Occipital lobe (tissue), 2 donors: ENCODE results near the gene EPHB4. TPM values are rescaled to one million over a fixed set of nuclear protein-coding genes. Genes with fewer than 3 reads are reported as not detected.

Experiments
- DNase-seq: peaks from one replicate; lab custom pipeline; 2025; lab: John Stamatoyannopoulos, UW
- total RNA-seq: library from RNA; depleted of rRNA; stranded (reverse); fragments of >200 nt; gene quantifications from one replicate; pipeline ENCODE4 v1.2.3, GENCODE V29; 2014

EPHB4 gene
- total RNA-seq, 1 donor from 2014 or later = 8.4 TPM

DNA sequence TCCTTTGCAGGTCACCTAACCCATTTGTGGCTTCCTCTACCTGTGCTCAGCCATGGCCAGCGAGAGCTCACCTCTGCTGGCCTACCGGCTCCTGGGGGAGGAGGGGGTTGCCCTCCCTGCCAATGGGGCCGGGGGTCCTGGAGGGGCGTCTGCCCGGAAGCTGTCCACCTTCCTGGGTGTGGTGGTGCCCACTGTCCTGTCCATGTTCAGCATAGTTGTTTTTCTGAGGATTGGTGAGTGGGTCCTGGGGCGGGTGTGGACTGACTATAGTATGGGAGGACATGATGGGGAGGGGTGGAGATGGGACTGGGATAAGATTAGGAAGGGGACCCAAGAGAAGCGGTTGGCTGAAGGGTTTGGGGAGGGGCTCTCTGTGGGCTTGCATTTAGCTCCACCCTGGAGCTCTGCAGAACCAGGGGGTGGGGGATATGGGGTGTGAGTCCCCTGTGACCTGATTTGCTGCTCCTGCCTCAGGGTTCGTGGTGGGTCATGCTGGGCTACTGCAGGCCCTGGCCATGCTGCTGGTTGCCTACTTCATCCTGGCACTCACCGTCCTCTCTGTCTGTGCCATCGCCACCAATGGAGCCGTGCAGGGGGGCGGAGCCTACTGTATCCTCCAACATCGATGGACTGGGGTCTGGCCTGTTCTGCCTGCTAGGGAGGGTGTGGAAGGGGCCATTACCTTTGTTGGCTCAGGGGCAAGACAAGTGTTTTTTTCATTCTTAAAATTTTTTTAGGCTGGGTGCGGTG, 27.0 kb upstream of the EPHB4 start:
- no peak for DNase-seq

DNA sequence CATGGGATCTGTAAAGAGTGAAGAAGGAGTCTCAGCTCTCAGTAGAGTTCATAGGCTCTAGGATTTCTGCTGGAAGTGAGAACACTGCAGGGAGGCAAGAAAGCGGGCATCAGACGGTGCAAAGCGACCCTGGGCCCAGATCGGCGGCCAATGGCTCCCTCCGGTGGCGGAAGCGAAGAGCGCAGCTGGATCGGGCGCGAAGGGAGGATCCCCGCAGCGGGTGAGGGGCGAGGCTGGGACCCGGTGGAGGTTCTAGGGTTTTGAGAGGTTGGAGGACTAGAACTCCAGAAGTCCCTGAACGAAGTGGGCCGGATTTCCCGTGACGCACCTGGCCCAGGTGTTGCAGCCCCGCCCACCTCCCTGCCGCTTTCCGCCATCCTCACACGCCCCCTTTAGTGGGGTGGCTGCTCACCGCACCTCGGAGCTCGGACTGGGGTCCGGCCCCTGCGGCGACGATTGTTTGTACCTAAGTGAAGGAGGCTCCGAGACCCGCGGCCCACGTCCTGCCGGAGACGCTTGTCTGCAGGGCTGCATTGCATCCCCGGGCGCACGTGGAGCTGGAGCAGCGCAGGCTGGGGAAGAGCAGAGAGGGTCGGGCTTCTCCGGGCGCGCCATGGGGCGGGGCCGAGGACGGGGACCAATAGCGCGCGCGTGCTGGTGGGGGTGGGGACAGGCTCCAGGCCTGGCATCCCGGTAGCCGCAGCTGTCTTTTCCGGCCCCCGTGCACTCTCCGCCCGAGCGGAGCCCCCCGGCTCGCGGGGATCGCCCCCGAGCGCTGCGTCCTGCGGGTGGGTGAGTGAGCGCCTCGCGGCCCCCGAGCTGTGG, 24.9 kb upstream of the EPHB4 start, which contains the start of gene SLC12A9:
Gene SLC12A9, plus strand, starts transcription at position 666 of the 825 bp plus-strand sequence. CDS start 1,485 bp downstream, outside the sequence.
- DNase-seq = peak; percentile 89

DNA sequence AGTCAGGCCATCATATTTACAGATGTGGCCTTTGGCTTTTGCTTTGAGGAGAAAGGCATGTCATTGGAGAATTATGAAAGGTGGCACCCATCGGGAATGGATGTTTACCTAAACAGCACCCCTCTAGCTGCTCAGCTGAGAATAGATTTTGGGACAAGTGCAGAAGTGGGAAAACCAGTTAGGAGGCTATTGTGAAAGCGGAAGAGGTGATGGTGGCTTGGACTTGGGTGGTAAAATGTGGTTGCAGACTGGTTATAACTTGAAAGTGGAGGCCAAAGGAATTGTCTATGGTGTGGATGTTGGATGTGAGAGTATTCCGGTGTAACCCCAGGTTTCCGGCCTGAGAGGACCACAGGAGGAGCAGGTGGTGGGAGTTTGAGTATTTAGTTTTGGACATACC, 20.0 kb upstream of the EPHB4 start:
- no peak for DNase-seq

DNA sequence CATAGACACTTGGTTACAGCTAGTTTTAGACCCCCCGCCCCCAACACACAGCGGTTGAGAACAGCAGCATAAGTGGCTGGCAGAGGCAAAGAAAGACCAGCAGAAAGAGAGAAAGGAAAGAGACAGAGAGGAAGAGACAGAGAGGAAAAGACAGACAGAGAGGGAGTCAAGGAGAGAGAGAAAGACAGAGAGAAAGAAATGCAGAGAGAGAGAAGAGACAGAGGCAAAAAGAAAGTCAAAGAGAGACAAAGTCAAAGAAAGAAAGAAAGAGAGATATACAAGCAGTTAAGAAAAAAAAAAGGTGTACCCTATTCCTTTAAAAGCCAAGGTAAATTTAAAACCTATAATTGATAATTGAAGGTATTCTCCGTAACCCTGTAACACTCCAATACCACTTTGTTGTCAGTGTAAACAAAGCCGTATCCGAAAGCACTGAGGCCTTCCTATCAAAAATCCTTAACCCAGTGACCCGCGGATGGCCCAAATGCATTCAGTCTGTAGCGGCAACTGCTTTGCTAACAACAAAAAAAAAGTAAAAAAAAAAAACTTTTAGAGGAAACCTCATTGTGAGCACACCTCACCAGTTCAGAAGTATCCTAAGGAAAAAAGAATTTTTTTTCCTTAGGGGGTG, 13.3 kb upstream of the EPHB4 start:
- no peak for DNase-seq

DNA sequence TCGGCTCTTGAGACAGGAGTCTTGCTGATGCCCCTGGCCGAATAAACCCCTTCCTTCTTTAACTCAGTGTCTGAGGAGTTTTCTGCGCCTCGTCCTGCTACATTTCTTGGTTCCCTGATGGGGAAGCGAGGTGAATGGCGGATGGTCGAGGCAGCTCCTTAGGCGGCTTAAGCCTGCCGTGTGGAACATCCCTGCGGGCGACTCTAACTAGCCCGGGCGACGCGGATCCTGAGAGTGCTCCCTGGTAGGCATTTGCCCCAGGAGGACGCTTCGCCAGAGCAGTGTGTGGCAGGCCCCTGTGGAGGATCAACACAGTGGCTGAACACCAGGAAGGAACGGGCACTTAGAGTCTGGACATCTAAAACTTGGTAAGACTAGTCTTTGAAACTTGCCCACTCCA, 12.0 kb upstream of the EPHB4 start:
- DNase-seq = no peak

DNA sequence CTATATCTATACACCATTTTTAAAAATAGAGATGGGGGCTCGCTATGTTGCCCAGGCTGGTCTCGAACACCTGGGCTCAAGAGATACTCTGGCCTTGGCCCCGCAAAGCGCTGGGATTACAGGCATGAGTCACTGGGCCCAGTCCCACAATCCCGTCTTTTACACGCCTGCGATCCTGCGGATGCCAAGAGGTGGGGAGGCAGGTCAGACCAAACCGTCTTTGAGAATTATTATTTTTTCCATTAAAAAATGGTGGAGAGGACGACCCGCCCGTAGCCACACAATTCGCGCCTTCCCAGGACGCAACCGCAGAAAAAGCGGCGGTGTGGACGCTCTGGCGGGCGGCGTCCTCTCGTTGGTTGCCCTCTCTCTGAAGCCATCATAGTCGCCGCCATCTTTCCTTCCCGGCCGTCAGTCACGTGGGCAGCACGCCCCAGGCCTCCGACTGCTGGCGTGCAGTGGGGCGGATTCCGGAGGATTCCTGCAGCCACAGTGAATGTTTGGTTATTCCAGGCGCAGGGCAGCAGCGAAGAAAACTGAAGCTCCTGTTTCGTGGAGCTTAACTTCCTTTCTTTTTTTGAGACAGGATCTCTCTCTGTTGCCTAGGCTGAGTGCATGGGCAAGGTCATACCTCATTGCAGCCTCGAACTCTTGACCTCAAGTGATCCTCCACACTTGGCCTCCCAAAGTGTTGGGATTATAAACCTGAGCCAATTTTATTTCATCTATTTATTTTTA, 9.9 kb upstream of the EPHB4 start:
- peak; percentile 79 for DNase-seq

DNA sequence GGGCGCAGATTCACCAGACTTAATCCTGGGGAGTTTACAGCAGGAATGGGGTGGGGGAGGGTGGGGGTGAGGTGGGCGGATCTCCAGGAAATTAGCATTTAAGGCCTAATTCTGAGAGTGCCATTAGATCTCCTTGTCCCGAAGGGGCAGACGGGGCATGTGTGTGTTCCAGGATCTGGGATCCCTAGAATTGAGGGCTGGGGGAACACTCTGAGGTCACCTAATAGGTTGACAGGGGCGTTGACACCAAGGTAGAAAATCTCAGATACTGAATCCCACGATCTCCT, 9.4 kb upstream of the EPHB4 start:
- DNase-seq = no peak

DNA sequence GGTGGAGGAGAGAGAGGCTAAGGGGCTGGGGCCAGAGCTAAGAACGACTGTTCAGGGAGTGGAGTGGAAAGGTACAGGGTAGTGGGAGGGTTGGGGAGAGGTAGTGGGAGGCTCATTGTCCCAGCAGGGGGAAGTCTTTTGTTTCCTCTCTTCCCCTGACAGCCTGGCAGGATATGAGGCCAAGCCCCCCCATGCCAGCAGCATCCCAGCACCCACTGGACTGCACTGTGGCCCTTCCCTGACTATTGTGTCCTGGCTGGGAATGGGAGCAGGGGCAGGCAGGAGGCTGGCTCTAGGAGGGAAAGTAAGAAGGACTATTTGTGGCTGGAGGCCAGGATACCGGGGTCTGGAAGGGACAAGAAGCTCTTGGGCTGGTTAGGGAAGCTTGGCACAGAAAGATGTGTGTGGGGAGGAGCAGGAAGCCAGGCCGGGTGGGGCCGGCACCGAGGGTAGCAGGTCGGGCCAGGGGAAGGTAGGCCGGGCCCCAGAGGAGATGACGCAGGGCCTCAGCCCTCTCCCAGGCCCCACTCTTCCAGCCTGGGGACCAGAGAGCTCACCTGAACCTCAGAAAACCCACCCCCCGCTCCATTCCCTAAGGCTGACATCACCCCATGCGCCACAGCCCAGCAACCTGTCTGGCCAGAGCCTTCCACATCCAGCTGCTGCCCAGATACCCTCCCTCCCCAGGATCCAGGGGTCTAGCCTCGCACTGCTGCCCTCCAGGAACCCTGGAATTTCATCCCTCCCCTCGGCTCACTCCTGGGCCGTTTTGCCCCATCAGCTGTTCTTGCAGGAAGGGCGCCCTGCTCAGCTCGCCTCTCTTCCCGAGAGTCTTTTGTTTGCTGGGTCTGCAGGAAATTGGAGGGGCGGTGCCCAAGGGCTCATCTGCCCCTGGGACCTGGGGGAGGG, 8.8 kb upstream of the EPHB4 start:
- DNase-seq = no peak

DNA sequence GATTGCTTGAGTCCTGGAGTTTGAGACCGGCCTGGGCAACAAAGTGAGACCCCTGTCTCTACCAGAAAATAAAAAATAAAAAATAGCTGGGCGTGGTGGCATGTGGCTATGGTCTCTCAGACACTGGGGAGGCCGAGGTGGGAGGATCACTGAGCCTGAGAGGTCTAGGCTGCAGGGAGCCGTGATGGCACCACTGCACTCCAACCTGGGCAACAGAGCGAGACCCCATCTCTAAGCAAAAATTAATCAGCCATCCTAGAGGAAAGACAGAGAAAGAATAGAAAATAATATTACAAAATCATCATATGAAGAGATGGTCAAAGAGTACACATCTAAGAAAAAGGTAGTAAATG, 4.9 kb upstream of the EPHB4 start:
- no peak for DNase-seq

DNA sequence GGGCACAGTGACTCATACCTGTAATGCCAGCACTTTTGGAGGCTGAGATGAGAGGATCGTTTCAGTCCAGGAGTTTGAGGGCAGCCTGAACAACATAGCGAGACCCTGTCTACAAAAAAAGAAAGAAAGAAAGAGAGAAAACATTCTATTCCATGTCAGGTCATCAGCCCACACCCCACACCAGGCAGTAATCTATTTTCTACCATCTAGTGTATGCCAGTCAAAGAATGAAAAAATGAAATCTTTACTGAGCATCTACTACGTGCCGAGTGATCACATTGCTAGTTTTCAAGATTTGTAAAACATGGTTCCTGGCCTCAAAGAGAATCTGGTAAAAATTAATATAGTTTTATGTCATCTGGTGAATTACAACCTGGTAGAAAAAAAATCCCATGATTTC, 3.1 kb upstream of the EPHB4 start:
- DNase-seq = no peak

DNA sequence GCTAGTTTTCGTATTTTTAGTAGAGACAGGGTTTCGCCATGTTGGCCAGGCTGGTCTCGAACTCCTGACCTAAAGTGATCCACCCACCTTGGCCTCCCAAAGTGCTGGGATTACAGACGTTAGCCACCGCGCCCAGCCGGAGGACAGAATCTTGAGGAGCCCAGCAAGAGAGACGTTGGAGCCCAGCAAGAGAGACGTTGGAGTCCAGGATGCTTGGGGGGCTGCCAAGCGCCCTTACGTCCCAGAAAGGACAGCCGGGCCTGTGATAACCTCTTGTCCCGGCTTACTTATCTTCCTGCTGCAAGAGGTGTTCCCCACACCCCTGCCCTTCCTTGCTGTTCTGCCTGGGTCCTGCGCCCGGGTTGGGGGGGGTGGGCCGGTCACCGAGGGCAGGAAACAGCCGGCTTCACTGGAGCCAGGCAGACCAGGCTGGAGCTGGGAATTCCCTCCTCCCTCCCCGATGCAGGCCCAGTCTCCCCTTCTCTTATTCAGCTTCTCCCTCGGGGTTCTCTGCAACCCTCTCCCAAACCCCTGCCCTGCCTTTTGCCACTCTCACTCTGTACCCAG, 1.9 kb upstream of the EPHB4 start:
- no peak for DNase-seq

DNA sequence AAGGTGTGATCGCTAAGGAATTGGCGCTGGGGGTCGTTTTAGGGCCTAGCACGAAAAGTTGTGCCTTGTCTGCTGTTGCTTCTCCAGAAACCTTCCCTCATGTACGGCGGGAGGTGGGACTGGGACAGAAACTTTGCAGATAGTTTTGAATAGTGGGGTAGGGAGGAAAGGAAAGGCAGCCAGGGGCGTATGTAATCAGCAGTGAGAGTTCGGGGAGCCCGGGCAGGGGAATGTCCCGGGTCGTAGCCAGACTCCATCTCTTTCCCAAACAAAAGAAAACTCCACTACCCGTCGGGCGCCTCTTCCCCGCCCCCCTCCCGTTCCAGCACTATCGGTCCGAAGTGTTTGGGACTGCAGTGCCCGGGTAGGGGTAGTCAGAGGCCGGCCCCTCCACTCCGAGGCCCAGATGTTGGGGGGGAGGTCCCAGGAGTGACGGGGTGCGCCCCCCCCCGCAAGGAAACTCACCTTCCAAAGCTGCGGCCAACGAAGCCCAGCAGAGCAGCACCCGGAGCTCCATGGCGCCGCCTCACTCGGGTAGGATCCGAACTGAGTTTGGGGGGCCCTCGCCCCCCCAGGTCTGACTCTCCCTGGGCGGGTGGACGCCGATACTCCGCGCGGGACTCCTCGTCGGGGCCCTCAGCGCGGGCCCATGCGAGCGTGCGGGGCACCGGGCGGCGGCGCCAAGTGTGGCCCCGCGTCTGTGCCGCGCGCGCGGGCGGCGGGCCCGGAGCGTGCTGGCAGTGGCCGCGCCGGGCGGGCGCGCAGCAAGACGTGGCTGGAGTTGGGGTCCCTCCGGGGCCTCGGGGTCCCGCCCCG, 601 bp downstream of the EPHB4 start:
- no peak for DNase-seq

DNA sequence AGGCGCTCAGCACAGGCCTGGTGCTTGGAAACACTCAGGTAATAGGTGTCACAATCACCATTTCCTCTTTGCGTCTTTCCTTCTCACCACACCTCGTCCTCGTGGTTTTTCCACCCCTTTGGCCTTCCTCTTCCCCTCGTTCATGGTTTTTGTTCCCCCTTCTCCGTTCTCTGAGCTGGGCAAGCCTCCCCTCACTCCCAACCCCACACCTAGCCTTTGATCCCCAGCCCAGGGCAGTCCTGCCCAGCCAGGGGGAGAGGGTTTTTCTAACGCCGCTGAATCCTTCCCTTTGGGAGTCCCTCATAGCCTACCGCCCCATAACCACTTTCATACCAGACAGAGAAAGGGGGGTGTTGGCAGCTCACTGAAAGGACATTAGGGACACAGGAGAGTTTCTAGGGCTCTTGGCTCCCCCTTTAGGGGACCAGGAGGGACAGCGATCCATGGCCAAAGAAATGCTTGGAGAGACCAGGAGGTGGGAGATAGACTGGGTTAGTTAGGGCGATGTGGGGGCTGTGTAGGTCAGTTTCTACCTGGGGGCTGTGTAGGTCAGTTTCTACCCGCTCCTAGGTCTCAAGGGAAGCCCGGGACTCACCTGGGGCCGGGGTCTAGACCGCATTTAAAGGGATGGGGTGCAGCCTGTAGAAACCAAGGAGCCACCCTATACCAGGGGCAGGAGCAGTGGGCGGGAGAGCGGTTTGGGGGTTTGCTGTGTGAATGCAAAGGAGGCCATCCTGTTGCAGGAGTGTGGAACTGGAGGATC, 1.4 kb downstream of the EPHB4 start:
- no peak for DNase-seq

DNA sequence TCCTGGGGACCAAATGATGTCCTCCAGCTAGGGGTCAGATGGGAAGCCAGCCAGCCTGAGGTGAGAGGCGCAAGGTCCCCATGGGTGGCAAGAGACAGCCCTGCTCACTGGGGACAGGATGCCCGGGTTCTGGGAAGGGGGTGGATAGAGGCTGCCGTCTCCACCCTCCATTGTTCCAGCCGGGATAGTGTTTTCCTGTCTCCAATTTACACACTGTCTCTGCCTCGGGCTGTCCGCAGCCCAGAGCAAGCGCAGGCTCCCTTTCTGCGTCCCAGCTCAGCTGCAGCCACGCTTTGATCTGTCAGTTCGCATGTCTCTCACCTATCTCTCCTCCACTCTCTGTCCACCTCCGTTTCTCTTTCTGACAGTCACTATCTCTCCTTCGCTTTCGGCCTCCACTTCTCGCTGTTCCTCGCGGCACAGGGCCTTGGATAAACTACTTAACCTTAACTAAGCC, 2.1 kb downstream of the EPHB4 start:
- no peak for DNase-seq

DNA sequence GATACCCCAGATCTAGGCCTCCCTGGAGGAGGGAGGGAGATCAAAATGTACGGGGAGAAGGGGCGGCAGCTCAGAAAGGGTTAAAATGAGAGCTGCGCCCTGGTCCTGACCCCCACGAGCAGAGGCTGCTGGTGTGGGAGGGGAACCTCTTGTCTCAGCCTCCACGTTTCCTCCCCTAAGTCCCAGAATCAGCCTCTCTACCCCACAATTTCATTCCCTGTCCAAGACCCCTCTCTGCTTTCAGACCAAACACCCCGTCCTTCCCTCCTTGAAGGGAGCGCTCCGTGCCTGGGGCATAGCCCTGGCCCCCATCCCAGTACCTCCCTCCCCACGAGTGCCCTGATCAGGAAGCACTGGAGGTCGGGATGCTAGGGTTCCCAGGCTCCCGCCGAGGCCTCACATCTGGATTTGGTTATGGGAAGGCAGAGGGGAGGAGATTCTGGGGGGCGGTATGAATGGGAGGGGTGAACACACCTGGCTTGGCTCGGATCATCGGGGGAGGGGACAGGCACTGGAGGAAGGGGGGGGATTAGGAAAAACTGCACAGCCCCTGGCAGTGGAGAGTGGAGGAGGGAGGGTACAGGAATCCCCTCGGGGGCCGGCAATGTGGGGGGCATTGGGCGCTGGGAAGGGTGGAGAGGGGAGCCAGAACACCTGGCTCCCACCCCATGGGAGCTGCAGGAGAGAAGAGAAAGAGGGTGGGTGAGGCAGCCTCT, 2.7 kb downstream of the EPHB4 start:
- no peak for DNase-seq

DNA sequence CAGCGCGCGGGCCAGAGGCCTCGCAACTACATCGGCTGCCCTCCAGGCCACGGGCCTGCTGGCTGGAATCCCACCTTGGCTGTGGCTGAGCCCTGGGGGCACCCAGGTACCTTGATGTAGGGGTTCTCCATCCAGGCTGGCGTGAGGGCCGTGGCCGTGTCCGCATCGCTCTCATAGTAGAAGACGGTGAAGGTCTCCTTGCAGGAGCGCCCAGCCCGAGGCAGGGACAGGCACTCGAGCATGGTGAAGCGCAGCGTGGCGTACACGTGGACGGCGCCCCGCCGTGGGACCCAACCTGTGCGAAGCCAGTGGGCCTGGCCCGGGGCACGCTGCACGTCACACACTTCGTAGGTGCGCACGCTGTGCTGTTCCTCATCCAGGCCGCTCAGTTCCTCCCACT, 3.8 kb downstream of the EPHB4 start:
- DNase-seq = no peak

DNA sequence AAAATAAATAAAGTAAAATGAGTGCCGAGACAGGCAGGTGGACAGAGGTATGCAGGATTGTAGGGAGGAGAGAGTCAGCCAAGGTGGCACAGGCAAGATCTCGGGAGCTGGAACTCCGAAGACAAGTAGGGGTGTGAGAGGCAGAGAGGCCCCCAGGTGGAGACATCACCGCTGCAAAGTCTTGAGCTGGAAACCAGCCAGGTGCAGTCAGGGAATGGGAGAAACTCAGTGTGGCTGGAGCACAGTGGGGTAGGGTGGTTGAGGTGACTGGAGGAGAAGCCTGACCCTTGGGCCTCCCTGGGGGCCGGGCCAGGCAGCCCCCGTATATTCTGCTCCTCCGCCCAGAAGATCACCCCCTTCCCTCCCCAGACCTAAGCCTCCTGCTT, 4.2 kb downstream of the EPHB4 start:
- no peak for DNase-seq
